Mesenchymal stem cell (in vitro differentiated cells and primary cell): ENCODE measurements around the gene LYRM2.
A peak's percentile ranks its signal among the peaks of the same experiment; 100 is the strongest.

Source experiments
- DNase-seq: peaks from one replicate; pipeline ENCODE4 v3.0.0-alpha.2; 2013
- H2AFZ ChIP-seq: one replicate; pipeline ENCODE4 v1.6.1; 2013; ENCODE audit warnings: low read depth, mild to moderate bottlenecking, control low read depth, inconsistent platforms, low read length, moderate library complexity
- H2AK5ac ChIP-seq: 2 replicates; pipeline ENCODE4 v1.6.1; 2013; ENCODE audit warnings: low read length, moderate library complexity, mild to moderate bottlenecking, inconsistent platforms; ENCODE audit not compliant: severe bottlenecking
- H2BK120ac ChIP-seq: one replicate; pipeline ENCODE4 v1.6.1; 2013; ENCODE audit warnings: low read depth, mild to moderate bottlenecking, inconsistent platforms, low read length, moderate library complexity
- H2BK12ac ChIP-seq, 2 experiments: one replicate each; pipeline ENCODE4 v1.6.1; 2013; ENCODE audit warnings: inconsistent platforms in 2 of 2, low read length in 2 of 2, mild to moderate bottlenecking in 2 of 2, moderate library complexity in 2 of 2, control low read depth in 1 of 2
- H2BK15ac ChIP-seq: one replicate; pipeline ENCODE4 v1.6.1; 2013; ENCODE audit warnings: mild to moderate bottlenecking, low read depth, inconsistent platforms; ENCODE audit not compliant: poor library complexity, severe bottlenecking
- H2BK5ac ChIP-seq: 2 replicates; pipeline ENCODE4 v1.6.1; 2013; ENCODE audit warnings: low read depth, mild to moderate bottlenecking, low read length, control low read depth, inconsistent platforms; ENCODE audit not compliant: poor library complexity, severe bottlenecking
- H3K14ac ChIP-seq, 2 experiments: one replicate each; pipeline ENCODE4 v1.6.1; 2013; ENCODE audit warnings: inconsistent platforms in 2 of 2, low read length in 2 of 2, control low read depth in 1 of 2, mild to moderate bottlenecking in 1 of 2, moderate library complexity in 1 of 2
- H3K18ac ChIP-seq, 2 experiments: one replicate each; pipeline ENCODE4 v1.6.1; 2013; ENCODE audit warnings: inconsistent platforms in 2 of 2, low read length in 2 of 2, control low read depth in 1 of 2, low read depth in 1 of 2, mild to moderate bottlenecking in 1 of 2
- H3K23ac ChIP-seq, 2 experiments: one replicate each; pipeline ENCODE4 v1.6.1; 2013; ENCODE audit warnings: inconsistent platforms in 2 of 2, low read length in 2 of 2, mild to moderate bottlenecking in 2 of 2, moderate library complexity in 2 of 2, control low read depth in 1 of 2
- H3K27ac ChIP-seq: 2 replicates; pipeline ENCODE4 v1.5.1; 2013; ENCODE audit warnings: mild to moderate bottlenecking, moderate library complexity, low read length, control low read depth, inconsistent platforms; ENCODE audit not compliant: poor library complexity, severe bottlenecking
- H3K27me3 ChIP-seq, 2 experiments: 2 replicates each; pipeline versions ENCODE4 v1.6.1 to v1.7.0; 2013; ENCODE audit warnings: low read length in 2 of 2, mild to moderate bottlenecking in 2 of 2, moderate library complexity in 2 of 2, control low read depth in 1 of 2, inconsistent platforms in 1 of 2; ENCODE audit not compliant: control insufficient read depth in 1 of 2, insufficient read depth in 1 of 2
- H3K36me3 ChIP-seq, 2 experiments: 2 replicates each; pipeline versions ENCODE4 v1.6.1 to v1.7.0; 2013; ENCODE audit warnings: low read length in 2 of 2, control low read depth in 1 of 2, inconsistent platforms in 1 of 2, low read depth in 1 of 2, mild to moderate bottlenecking in 1 of 2; ENCODE audit not compliant: insufficient read depth in 2 of 2, control insufficient read depth in 1 of 2
- H3K4ac ChIP-seq, 2 experiments: one replicate each; pipeline ENCODE4 v1.6.1; 2013; ENCODE audit warnings: inconsistent platforms in 2 of 2, low read length in 2 of 2, mild to moderate bottlenecking in 2 of 2, moderate library complexity in 2 of 2, control low read depth in 1 of 2, low read depth in 1 of 2
- H3K4me1 ChIP-seq: 2 replicates; pipeline ENCODE4 v1.6.1; 2013; ENCODE audit warnings: low read depth, low read length, control low read depth; ENCODE audit not compliant: control insufficient read depth, insufficient read depth
- H3K4me2 ChIP-seq: 2 replicates; pipeline ENCODE4 v1.6.1; 2013; ENCODE audit warnings: low read length, mild to moderate bottlenecking, inconsistent platforms; ENCODE audit not compliant: poor library complexity, severe bottlenecking
- H3K4me3 ChIP-seq, 2 experiments: 2 replicates each; pipeline versions ENCODE4 v1.5.1 to v1.7.0; 2013; ENCODE audit warnings: low read length in 2 of 2, mild to moderate bottlenecking in 2 of 2, control low read depth in 1 of 2, low read depth in 1 of 2; ENCODE audit not compliant: insufficient read depth in 1 of 2
- H3K79me1 ChIP-seq: replicated peaks from 2 replicates; pipeline ENCODE4 v1.6.1; 2013; ENCODE audit warnings: mild to moderate bottlenecking, control low read depth, low read length, inconsistent platforms; ENCODE audit not compliant: poor library complexity, severe bottlenecking
- H3K9ac ChIP-seq: 2 replicates; pipeline ENCODE4 v1.7.0; 2013; ENCODE audit warnings: mild to moderate bottlenecking, low read length, moderate library complexity
- H3K9me3 ChIP-seq: 2 replicates; pipeline ENCODE4 v1.7.0; 2013; ENCODE audit warnings: mild to moderate bottlenecking, low read length; ENCODE audit not compliant: control insufficient read depth
- H4K8ac ChIP-seq: one replicate; pipeline ENCODE4 v1.6.1; 2013; ENCODE audit warnings: inconsistent platforms, mild to moderate bottlenecking, low read length, moderate library complexity
- H4K91ac ChIP-seq: one replicate; pipeline ENCODE4 v1.6.1; 2013; ENCODE audit warnings: mild to moderate bottlenecking, low read length, inconsistent platforms
- WGBS: methylation state at CpG from one replicate; pipeline ENCODE4 v1.1.7; 2013; ENCODE audit warnings: mixed read lengths; 5-methylcytosine and 5-hydroxymethylcytosine counted together

The LYRM2 gene

DNA sequence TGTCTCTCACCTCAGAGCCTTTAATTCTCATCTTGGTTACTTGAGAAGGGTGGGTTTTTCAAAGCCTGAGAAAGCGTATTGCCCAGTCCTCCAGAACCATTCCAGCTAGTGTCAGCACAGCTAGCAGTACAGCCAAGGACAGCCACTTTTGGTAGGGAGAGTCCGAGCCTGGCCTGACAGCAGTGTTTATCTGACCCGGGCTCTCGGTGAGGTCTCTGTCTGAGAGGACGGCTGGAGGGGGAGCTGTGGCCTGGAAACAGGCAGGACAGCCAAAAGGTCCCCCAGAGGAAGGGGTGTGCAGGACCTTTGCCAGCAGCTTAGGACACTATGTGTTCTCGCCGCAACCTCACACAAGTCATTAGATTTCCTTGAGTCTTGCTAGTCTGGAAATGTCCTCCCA is 38.8 kb downstream of the LYRM2 start:
- no peaks in the 10 kb centered on the region for H3K36me3 ChIP-seq
- H3K27ac ChIP-seq = no peak overlapping the region
- DNase-seq = no peak
- no peak overlapping the region for H2BK15ac ChIP-seq
- no peak overlapping the region for H3K4me3 ChIP-seq
- no peak overlapping the region for H3K23ac ChIP-seq
- no peak overlapping the region for H3K4me2 ChIP-seq
- H2AK5ac ChIP-seq = no peak overlapping the region
- WGBS = 59% methylated on average over 7 of the region's 7 CpGs
- no peak overlapping the region for H3K4ac ChIP-seq
- H3K14ac ChIP-seq = no peak overlapping the region
- H2AFZ ChIP-seq = no peak overlapping the region
- no peak overlapping the region for H2BK12ac ChIP-seq
- no peak overlapping the region for H3K9ac ChIP-seq
- peaks cover 0 to 5% of the 10 kb centered on the region in 2 experiments for H3K27me3 ChIP-seq
- no peak overlapping the region for H2BK5ac ChIP-seq
- no peaks in the 10 kb centered on the region for H3K9me3 ChIP-seq
- no peaks in the 10 kb centered on the region for H3K79me1 ChIP-seq
- no peaks in the 10 kb centered on the region for H3K4me1 ChIP-seq
- H2BK120ac ChIP-seq = no peak overlapping the region
- no peak overlapping the region for H4K8ac ChIP-seq
- H4K91ac ChIP-seq = no peak overlapping the region
- no peak overlapping the region for H3K18ac ChIP-seq

DNA sequence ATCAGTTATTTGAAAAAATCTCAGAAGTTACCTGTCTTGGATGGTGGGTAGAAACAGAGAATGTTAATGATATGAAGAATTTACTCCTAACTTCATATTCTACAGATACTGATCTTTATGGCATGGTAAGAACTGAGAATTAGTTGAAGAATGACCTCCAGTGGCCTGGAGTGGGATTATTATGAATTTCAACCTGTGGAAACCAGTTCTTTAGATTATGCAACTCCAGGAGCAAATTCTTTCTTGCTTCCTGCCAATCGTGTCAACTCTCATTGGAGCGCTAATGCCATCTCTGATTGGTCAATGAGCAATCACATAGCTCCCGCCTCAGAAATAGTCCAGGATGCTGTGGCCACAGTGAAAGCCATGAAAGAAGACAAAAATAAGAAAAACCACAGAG is 40.6 kb downstream of the LYRM2 start:
- Histone ChIP-seq H3K4me3 (no peak overlapping the region), H3K23ac (no peak overlapping the region), H2BK15ac (no peak overlapping the region), H3K79me1 (no peaks in the 10 kb centered on the region), H2BK120ac (no peak overlapping the region), H3K4me2 (no peak overlapping the region), H2BK5ac (no peak overlapping the region), H3K36me3 (no peaks in the 10 kb centered on the region), H2AFZ (no peak overlapping the region), H2BK12ac (no peak overlapping the region), H3K9me3 (no peaks in the 10 kb centered on the region), H3K9ac (no peak overlapping the region), H4K91ac (no peak overlapping the region), H3K18ac (no peak overlapping the region), H3K4ac (no peak overlapping the region), H2AK5ac (no peak overlapping the region), H3K27me3 (peaks cover 0 to 5% of the 10 kb centered on the region in 2 experiments), H3K27ac (no peak overlapping the region), H3K14ac (no peak overlapping the region), H3K4me1 (no peaks in the 10 kb centered on the region), H4K8ac (no peak overlapping the region)
- 26% methylated on average over 3 of the region's 3 CpGs for WGBS
- peak; percentile 13 for DNase-seq

DNA sequence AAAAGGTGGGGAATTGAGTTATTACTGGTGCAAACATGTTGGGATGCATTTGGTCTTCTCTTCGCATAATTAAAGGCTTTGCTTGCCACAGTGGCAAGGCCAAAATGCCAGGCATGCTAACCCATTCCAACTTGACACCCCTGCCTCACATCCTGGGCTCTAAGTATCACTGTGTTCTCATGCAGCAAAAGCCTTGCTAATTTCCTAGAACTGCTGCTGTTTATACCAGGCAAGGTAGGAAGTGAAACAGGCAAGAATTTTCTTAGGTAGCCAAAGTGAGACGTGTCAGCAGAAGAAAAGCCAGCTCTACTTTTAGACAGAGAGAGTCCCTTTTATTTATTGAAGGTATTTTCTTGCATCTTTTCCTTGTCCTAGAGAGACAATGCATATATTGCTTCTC is 41.2 kb downstream of the LYRM2 start:
- WGBS = 73% methylated on average over 1 of the region's 2 CpGs

DNA sequence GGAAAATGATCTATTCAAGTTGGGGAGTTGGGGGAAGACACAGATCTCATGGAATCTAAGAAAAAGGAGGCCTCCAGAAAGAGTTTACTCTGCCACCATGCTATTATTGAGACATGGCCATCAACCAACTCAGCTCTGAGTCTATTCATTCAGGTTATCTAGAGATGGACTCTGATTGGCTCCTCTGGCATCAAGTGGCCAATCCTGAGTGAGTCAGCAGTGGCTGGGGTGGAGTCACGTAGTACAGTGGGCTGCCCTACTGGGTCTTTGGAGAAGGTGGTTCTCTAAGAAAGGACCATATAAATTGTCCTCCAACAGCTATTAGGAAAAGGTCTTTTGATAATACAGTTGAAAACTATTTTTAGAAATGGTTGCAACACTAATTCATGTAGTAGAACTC is 42.1 kb downstream of the LYRM2 start:
- Histone ChIP-seq H3K14ac (no peak overlapping the region), H3K23ac (no peak overlapping the region), H4K91ac (no peak overlapping the region), H2BK120ac (no peak overlapping the region), H3K4ac (no peak overlapping the region), H3K27ac (no peak overlapping the region), H3K4me2 (no peak overlapping the region), H3K79me1 (no peaks in the 10 kb centered on the region), H3K9me3 (no peaks in the 10 kb centered on the region), H2BK15ac (no peak overlapping the region), H2BK5ac (no peak overlapping the region), H3K9ac (no peak overlapping the region), H3K27me3 (peaks cover 0 to 5% of the 10 kb centered on the region in 2 experiments), H3K36me3 (no peaks in the 10 kb centered on the region), H2AK5ac (no peak overlapping the region), H4K8ac (no peak overlapping the region), H3K4me1 (no peaks in the 10 kb centered on the region), H2AFZ (no peak overlapping the region), H3K18ac (no peak overlapping the region), H3K4me3 (no peak overlapping the region), H2BK12ac (no peak overlapping the region)
- 63% methylated on average over 1 of the region's 1 CpG for WGBS
- DNase-seq = no peak

More for the DNA sequence above, 41.2 kb downstream of the LYRM2 start:
- Histone ChIP-seq H3K4me1 (no peaks in the 10 kb centered on the region), H2BK15ac (no peak overlapping the region), H2AFZ (no peak overlapping the region), H4K91ac (no peak overlapping the region), H3K4me3 (no peak overlapping the region), H2BK5ac (no peak overlapping the region), H3K79me1 (no peaks in the 10 kb centered on the region), H3K4me2 (no peak overlapping the region), H3K27me3 (peaks cover 0 to 5% of the 10 kb centered on the region in 2 experiments), H3K36me3 (no peaks in the 10 kb centered on the region), H3K9me3 (no peaks in the 10 kb centered on the region), H3K14ac (no peak overlapping the region), H3K4ac (no peak overlapping the region), H3K23ac (no peak overlapping the region), H2BK12ac (no peak overlapping the region), H3K18ac (no peak overlapping the region), H4K8ac (no peak overlapping the region), H3K27ac (no peak overlapping the region), H3K9ac (no peak overlapping the region), H2BK120ac (no peak overlapping the region), H2AK5ac (no peak overlapping the region)
- DNase-seq = no peak
